Mammary epithelial cell (primary cell): ENCODE measurements around the gene PIN1.

Source experiments
- CTCF ChIP-seq, 2 donors: IDR thresholded peaks in 1 of 2; conservative IDR thresholded peaks in 1 of 2; 2 replicates each; pipeline ENCODE4 v1.5.1; 2011 to 2012; ENCODE audit warnings: inconsistent platforms in 2 of 2, low read length in 2 of 2, mild to moderate bottlenecking in 2 of 2, control low read depth in 1 of 2, low read depth in 1 of 2; ENCODE audit not compliant: insufficient read depth in 1 of 2; ENCODE audit errors: extremely low read depth in 1 of 2
- EZH2 ChIP-seq: IDR thresholded peaks from 2 replicates; pipeline ENCODE4 v1.6.1; 2012; ENCODE audit warnings: low read length, inconsistent platforms, borderline replicate concordance

GRCh38 chr19:9834307-9834725 is 802 bp upstream of the PIN1 start:
- TF ChIP-seq CTCF (conservative IDR thresholded peaks at IDR 0.05 in 1 of 2, IDR thresholded peaks at IDR 0.05 in 1 of 2; ENCODE audit: extremely low read depth in 1 of 2, insufficient read depth in 1 of 2, low read depth in 1 of 2, low read length in 2 of 2), result no peak
- TF ChIP-seq EZH2, result no peak
